Loucy (cell line): Measurements from ENCODE around the gene CCDC17.

ENCODE experiments used
- H2AFZ ChIP-seq: fragments of 200-600 bp; sonication (generic); 2 replicates; pipeline ENCODE4 v1.6.0; 2016; ENCODE audit warnings: antibody characterized with exemption, mild to moderate bottlenecking, low read length, moderate library complexity
- H3F3A ChIP-seq: fragments of 200-600 bp; 2 replicates; pipeline ENCODE4 v1.6.0; 2016; ENCODE audit warnings: antibody characterized with exemption, low read depth, mild to moderate bottlenecking
- H3K27me3 ChIP-seq: fragments of 200-600 bp; sonication (generic); 2 replicates; pipeline ENCODE4 v1.6.1; 2014; ENCODE audit warnings: low read length, mild to moderate bottlenecking; ENCODE audit not compliant: insufficient read depth, poor library complexity, severe bottlenecking
- H3K36me3 ChIP-seq: fragments of 200-600 bp; sonication (generic); 2 replicates; pipeline ENCODE4 v1.6.1; 2016; ENCODE audit warnings: low read length; ENCODE audit not compliant: insufficient read depth
- H3K4me1 ChIP-seq: fragments of 200-600 bp; sonication (generic); 2 replicates; pipeline ENCODE4 v1.5.1; 2014; ENCODE audit warnings: low read length, mild to moderate bottlenecking; ENCODE audit not compliant: insufficient read depth, poor library complexity, severe bottlenecking
- H3K4me2 ChIP-seq: fragments of 200-600 bp; sonication (generic); 2 replicates; pipeline ENCODE4 v1.6.0; 2014; ENCODE audit warnings: antibody characterized with exemption, low read length, low read depth, mild to moderate bottlenecking; ENCODE audit not compliant: poor library complexity, severe bottlenecking
- H3K4me3 ChIP-seq: fragments of 200-600 bp; sonication (generic); 2 replicates; pipeline ENCODE4 v1.5.1; 2014; ENCODE audit warnings: low read length, mild to moderate bottlenecking, mixed read lengths; ENCODE audit not compliant: poor library complexity, severe bottlenecking
- H3K79me2 ChIP-seq: fragments of 200-600 bp; sonication (generic); 2 replicates; pipeline ENCODE4 v1.6.1; 2014; ENCODE audit warnings: low read length; ENCODE audit not compliant: insufficient read depth
- H3K9ac ChIP-seq: fragments of 200-600 bp; sonication (generic); 2 replicates; pipeline ENCODE4 v1.6.0; 2014; ENCODE audit warnings: mild to moderate bottlenecking, low read depth, low read length, moderate library complexity; ENCODE audit not compliant: poor library complexity, severe bottlenecking
- H3K9me2 ChIP-seq: fragments of 200-600 bp; sonication (generic); replicated peaks from 2 replicates; pipeline ENCODE4 v1.6.1; 2016; ENCODE audit warnings: low read depth, low read length, mixed read lengths
- H3K9me3 ChIP-seq: fragments of 200-600 bp; sonication (generic); 2 replicates; pipeline ENCODE4 v1.6.1; 2014; ENCODE audit warnings: mild to moderate bottlenecking, antibody characterized with exemption, low read length, low read depth; ENCODE audit not compliant: insufficient read depth
- H4K20me1 ChIP-seq: fragments of 200-600 bp; sonication (generic); 2 replicates; pipeline ENCODE4 v1.6.0; 2014; ENCODE audit warnings: antibody characterized with exemption, low read length, mild to moderate bottlenecking; ENCODE audit not compliant: insufficient read depth, poor library complexity, severe bottlenecking
- CTCF ChIP-seq: fragments of 200-600 bp; sonication (generic); conservative IDR thresholded peaks from 2 replicates; pipeline ENCODE4 v1.5.1; 2014; ENCODE audit warnings: mild to moderate bottlenecking, antibody characterized with exemption, low read length
- EZH2phosphoT487 ChIP-seq: fragments of 200-600 bp; IDR thresholded peaks from 2 replicates; pipeline ENCODE4 v1.6.1; 2018; ENCODE audit warnings: antibody characterized with exemption, mild to moderate bottlenecking, moderate library complexity, borderline replicate concordance

The CCDC17 gene

GRCh38 chr1:45586769-45587168 lies 37.1 kb downstream of the CCDC17 start:
- Histone ChIP-seq H3K27me3 (no peaks in the 10 kb centered on the region), H3K9me3 (no peaks in the 10 kb centered on the region), H3F3A (0 out of 2 replicates have a peak, but pooled peaks cover 2% of the 10 kb centered on the region), H4K20me1 (peaks cover 76% of the 10 kb centered on the region), H3K9me2 (no peaks in the 10 kb centered on the region), H3K4me1 (peaks cover 39% of the 10 kb centered on the region), H3K9ac (peak overlapping the region; percentile 98), H3K36me3 (peaks cover 16% of the 10 kb centered on the region; the same call in 1 of the 2 replicates), H3K79me2 (peaks cover 79% of the 10 kb centered on the region), H3K4me3 (peak overlapping the region; percentile 96), H3K4me2 (peak overlapping the region; percentile 92), H2AFZ (no peak overlapping the region)
- TF ChIP-seq CTCF (no peak), EZH2phosphoT487 (no peak)

- TF ChIP-seq CTCF (no peak), EZH2phosphoT487 (no peak)
- no peaks in the 10 kb centered on the region for H3K9me3 ChIP-seq
- H3F3A ChIP-seq, result 0 out of 2 replicates have a peak, but pooled peaks cover 2% of the 10 kb centered on the region
- H3K79me2 ChIP-seq, result peaks cover 67% of the 10 kb centered on the region
- peak overlapping the region; percentile 98 for H3K9ac ChIP-seq
- H3K27me3 ChIP-seq, result no peaks in the 10 kb centered on the region
- H2AFZ ChIP-seq, result no peak overlapping the region
- peak overlapping the region; percentile 92 for H3K4me2 ChIP-seq
- H3K36me3 ChIP-seq, result 0 out of 2 replicates have a peak, but pooled peaks cover 9% of the 10 kb centered on the region
- H4K20me1 ChIP-seq, result peaks cover 65% of the 10 kb centered on the region
- peaks cover 39% of the 10 kb centered on the region for H3K4me1 ChIP-seq
- peak overlapping the region; percentile 96 for H3K4me3 ChIP-seq
- no peaks in the 10 kb centered on the region for H3K9me2 ChIP-seq
Measured at GRCh38 chr1:45585496-45586075, 38.3 kb downstream of the CCDC17 start.

GRCh38 chr1:45585110-45585426 lies 38.8 kb downstream of the CCDC17 start:
- Histone ChIP-seq H3K36me3 (0 out of 2 replicates have a peak, but pooled peaks cover 8% of the 10 kb centered on the region), H3K9me3 (no peaks in the 10 kb centered on the region), H3K9me2 (no peaks in the 10 kb centered on the region), H3F3A (0 out of 2 replicates have a peak, but pooled peaks cover 2% of the 10 kb centered on the region), H3K9ac (peak overlapping the region; percentile 98), H3K79me2 (peaks cover 62% of the 10 kb centered on the region), H3K27me3 (no peaks in the 10 kb centered on the region), H4K20me1 (peaks cover 59% of the 10 kb centered on the region), H2AFZ (no peak overlapping the region), H3K4me2 (peak overlapping the region; percentile 92), H3K4me1 (peaks cover 39% of the 10 kb centered on the region), H3K4me3 (peak overlapping the region; percentile 96)
- no peak for TF ChIP-seq CTCF
- TF ChIP-seq EZH2phosphoT487, result no peak
